Gastroesophageal sphincter (tissue), 4 donors: Measurements from ENCODE around the gene RPS21. TPM values are rescaled to one million over a fixed set of nuclear protein-coding genes. Genes with fewer than 3 reads are reported as not detected.

Source experiments
- ATAC-seq: fragments of 150-250 bp; one replicate; pipeline ENCODE4 v1.9.1; 2016; ENCODE audit warnings: mild to moderate bottlenecking, moderate library complexity
- H3K27ac ChIP-seq, 4 donors: fragments of 200-600 bp; sonication (generic) in 3 of 4; 1 replicate in 3 of 4; 2 replicates in 1 of 4; pipeline ENCODE4 v1.5.1; 2016 to 2019
- H3K27me3 ChIP-seq: fragments of 200-600 bp; sonication (generic); one replicate; pipeline ENCODE4 v1.5.1; 2019
- H3K36me3 ChIP-seq, 2 donors: fragments of 200-600 bp; sonication (generic); one replicate each; pipeline ENCODE4 v1.5.1; 2019; ENCODE audit warnings: control low read depth in 1 of 2
- H3K4me1 ChIP-seq, 3 donors: fragments of 200-600 bp; sonication (generic); 1 replicate in 2 of 3; 2 replicates in 1 of 3; pipeline ENCODE4 v1.5.1; 2016 to 2019; ENCODE audit warnings: control low read depth in 2 of 3
- H3K4me3 ChIP-seq, 2 donors: fragments of 200-600 bp; sonication (generic); one replicate each; pipeline ENCODE4 v1.5.1; 2019; ENCODE audit warnings: mild to moderate bottlenecking in 1 of 2, moderate library complexity in 1 of 2
- H3K9me3 ChIP-seq, 3 donors: fragments of 200-600 bp; sonication (generic); one replicate each; pipeline ENCODE4 v1.5.1; 2017 to 2019; ENCODE audit warnings: control low read depth in 2 of 3
- EP300 ChIP-seq: sonication (generic); formaldehyde crosslinking; IDR thresholded peaks from one replicate; pipeline ENCODE4 v1.6.1; 2017; ENCODE audit warnings: antibody characterized with exemption, mild to moderate bottlenecking
- POLR2A ChIP-seq, 2 donors: fragments of 450-650 bp; IDR thresholded peaks; one replicate each; pipeline ENCODE4 v1.6.1; 2017; ENCODE audit warnings: antibody characterized with exemption in 2 of 2, mild to moderate bottlenecking in 2 of 2, moderate library complexity in 1 of 2
- POLR2AphosphoS5 ChIP-seq: sonication (generic); formaldehyde crosslinking; IDR thresholded peaks from one replicate; pipeline ENCODE4 v1.6.1; 2017; ENCODE audit warnings: antibody characterized with exemption
- WGBS, 2 donors: methylation state at CpG; one replicate each; pipeline ENCODE4 v1.1.5; 2018; ENCODE audit warnings: low coverage in 1 of 2; 5-methylcytosine and 5-hydroxymethylcytosine counted together
- total RNA-seq, 4 donors: library from RNA; depleted of rRNA; stranded (reverse); fragments of >200 nt; gene quantifications; one replicate each; pipeline ENCODE4 v1.1.0, GENCODE V29; 2016
- TF ChIP-seq, protein P1 (sequence below), 4 experiments: fragments of 200-600 bp in 2 of 4; fragments of 450-650 bp in 2 of 4; sonication (generic) in 1 of 4; IDR thresholded peaks; one replicate each; pipeline ENCODE4 v1.5.1; 2017 to 2019; ENCODE audit warnings: antibody characterized with exemption in 4 of 4, mild to moderate bottlenecking in 2 of 4, moderate library complexity in 2 of 4

Gene RPS21
- total RNA-seq, 4 donors from 2014 or later: 383 to 2,881 (median 2,372) TPM

DNA sequence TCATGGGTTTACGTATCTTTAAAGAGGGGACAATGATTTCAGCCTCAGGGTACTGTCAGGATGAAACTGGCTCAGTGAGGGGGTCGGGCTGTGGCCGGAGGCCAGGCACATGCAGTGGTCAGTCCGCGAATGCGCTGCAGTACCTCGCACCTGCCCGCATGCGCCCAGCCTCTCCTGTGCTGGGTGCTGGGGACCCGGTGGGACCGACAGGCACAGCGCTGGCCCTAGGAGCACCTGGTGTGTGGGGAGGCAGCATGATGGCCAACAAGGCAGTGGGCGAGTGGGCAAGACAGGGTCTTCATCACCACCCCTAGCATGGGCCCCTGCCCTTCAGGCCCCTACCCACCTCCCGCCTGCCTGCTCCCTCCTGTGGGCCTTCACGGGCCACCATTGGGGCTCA lies 21.2 kb downstream of the RPS21 start:
- no peaks in the 10 kb centered on the region for H3K9me3 ChIP-seq
- 89% methylated on average over 6 of the region's 15 CpGs; no CpG with 5 or more reads in 1 of the 2 donors for WGBS, 2 donors
- TF ChIP-seq, protein P1, sequence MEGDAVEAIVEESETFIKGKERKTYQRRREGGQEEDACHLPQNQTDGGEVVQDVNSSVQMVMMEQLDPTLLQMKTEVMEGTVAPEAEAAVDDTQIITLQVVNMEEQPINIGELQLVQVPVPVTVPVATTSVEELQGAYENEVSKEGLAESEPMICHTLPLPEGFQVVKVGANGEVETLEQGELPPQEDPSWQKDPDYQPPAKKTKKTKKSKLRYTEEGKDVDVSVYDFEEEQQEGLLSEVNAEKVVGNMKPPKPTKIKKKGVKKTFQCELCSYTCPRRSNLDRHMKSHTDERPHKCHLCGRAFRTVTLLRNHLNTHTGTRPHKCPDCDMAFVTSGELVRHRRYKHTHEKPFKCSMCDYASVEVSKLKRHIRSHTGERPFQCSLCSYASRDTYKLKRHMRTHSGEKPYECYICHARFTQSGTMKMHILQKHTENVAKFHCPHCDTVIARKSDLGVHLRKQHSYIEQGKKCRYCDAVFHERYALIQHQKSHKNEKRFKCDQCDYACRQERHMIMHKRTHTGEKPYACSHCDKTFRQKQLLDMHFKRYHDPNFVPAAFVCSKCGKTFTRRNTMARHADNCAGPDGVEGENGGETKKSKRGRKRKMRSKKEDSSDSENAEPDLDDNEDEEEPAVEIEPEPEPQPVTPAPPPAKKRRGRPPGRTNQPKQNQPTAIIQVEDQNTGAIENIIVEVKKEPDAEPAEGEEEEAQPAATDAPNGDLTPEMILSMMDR (IDR thresholded peaks at IDR 0.05): no peak
- TF ChIP-seq EP300: no peak
- no peak for TF ChIP-seq POLR2A (IDR thresholded peaks at IDR 0.05)
- no peak for TF ChIP-seq POLR2AphosphoS5
- no peaks in the 10 kb centered on the region for H3K27me3 ChIP-seq
- H3K36me3 ChIP-seq: no peaks in the 10 kb centered on the region
- H3K4me1 ChIP-seq: peaks cover 0 to 51% (median 27%) of the 10 kb centered on the region in 3 donors
- H3K4me3 ChIP-seq: no peak overlapping the region
- ATAC-seq: no peak
- no peak overlapping the region for H3K27ac ChIP-seq

DNA sequence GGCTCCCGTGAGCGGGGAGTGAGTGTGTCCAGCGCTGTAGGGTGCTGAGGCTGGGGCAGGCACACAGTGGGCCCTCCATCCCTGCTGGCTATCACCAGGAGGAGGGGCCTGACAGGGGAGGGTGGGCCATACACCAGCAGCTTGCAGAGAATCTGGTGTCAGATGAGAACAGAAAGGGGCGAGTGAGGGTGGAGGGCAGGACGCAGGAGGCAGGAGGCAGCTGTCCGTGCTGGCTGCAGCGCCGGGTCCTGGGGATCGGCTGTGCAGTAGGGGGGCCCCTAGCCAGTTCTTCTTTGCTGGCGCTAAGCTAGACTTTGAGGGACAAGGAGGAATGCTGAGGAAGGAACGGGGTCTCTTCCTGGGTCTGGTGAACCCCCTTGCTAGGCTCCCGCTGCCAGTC lies 21.7 kb downstream of the RPS21 start:
- Histone ChIP-seq H3K4me3 (no peak overlapping the region), H3K36me3 (no peaks in the 10 kb centered on the region), H3K4me1 (peaks cover 0 to 51% (median 27%) of the 10 kb centered on the region in 3 donors), H3K9me3 (no peaks in the 10 kb centered on the region), H3K27ac (no peak overlapping the region), H3K27me3 (no peaks in the 10 kb centered on the region)
- ATAC-seq: no peak
- 68 to 80% methylated on average over 1 to 7 of the region's 12 CpGs for WGBS, 2 donors
- no peak for TF ChIP-seq POLR2AphosphoS5
- no peak for TF ChIP-seq EP300
- TF ChIP-seq POLR2A (IDR thresholded peaks at IDR 0.05): no peak
- TF ChIP-seq, protein P1 (IDR thresholded peaks at IDR 0.05): no peak

DNA sequence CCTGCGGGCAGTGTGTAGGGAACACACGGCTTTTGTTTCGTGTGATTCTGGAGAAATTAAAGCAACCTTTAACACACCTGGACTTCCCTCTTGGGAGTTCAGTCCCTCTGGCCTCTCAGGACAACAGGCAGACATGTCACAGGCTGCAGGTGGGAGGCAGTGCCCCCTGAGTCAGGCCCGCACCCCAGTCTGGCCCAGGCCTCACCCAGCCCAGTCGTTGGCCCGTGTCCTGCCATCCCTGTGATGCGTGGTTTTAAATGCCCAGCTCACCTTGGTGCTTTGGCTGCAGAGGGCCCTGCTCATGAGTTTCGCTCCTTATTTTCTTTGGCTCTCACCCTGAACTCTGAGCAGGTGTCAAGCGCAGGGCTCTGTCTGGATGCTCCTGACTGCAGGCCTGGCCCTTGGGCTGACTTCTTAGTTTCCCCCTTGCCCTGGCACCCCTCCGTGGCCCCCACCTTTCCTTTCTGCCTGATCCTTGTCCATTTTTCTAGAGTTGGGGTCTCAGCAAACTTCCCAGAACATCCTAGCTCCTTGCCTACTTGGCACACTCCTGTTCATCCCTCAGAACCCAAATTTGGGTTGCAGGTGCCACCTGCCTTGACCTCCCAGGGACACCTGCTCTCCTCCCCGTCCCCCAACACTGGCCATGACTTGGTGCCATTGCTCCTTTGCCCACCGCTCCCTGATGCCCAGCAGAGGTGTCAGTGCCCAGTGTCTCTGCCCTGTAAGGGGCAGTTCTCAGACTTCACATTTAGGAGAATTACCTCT lies 22.4 kb downstream of the RPS21 start:
- Histone ChIP-seq H3K9me3 (no peaks in the 10 kb centered on the region), H3K27me3 (no peaks in the 10 kb centered on the region), H3K36me3 (no peaks in the 10 kb centered on the region), H3K27ac (peak overlapping the region in 1 of 4 donors; percentile 33), H3K4me1 (peaks cover 0 to 50% (median 27%) of the 10 kb centered on the region in 3 donors), H3K4me3 (no peak overlapping the region)
- no peak for ATAC-seq
- 93% methylated on average over 2 of the region's 12 CpGs; no CpG with 5 or more reads in 1 of the 2 donors for WGBS, 2 donors
- no peak for TF ChIP-seq POLR2A (IDR thresholded peaks at IDR 0.05)
- no peak for TF ChIP-seq POLR2AphosphoS5
- TF ChIP-seq, protein P1 (IDR thresholded peaks at IDR 0.05): no peak
- TF ChIP-seq EP300: no peak

DNA sequence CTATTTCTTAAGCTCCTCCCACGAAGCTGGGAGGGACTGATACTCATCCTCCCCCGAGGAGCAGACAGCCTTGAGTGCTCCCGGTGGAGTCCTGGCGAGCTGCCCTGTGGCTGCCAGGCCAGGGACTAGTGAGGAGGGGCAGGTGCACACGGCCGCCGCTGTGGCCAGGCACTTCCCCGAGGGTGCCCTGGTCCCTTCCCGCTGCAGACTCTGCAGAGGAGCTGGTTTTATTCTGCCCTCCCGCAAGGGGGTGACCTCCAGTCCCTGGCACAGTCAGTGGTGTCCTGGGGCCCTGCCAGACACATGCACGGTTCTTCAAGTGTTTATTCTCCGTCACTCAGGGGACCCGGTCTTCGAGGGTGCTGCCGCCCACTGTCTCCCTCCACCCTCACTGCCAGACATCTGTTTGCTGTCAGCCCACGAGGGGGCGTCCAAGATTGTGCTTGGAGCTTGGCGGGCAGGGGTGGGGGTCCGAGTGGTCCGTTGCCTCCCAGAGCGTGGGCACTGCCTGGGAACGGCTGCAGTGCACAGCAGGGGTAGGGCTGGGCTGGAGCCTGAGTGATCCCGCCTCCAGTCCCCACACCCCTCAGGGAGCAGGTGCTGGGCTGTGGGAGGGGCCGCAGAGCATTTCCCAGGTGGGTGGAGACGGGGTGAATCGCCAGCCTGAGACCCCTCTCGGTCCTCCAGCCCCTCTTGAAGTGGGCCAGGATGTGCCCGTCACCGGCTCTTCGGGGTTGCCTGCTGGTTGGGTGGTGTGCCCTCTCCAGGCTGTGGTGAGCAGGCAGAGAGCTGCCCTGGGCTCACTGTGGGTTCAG lies 23.2 kb downstream of the RPS21 start:
- peak overlapping the region in 2 of 4 donors; percentile 29 to 33 for H3K27ac ChIP-seq
- H3K36me3 ChIP-seq: no peaks in the 10 kb centered on the region
- peaks cover 3% of the 10 kb centered on the region for H3K27me3 ChIP-seq
- WGBS, 2 donors: 0% methylated on average over 1 of the region's 30 CpGs; no CpG with 5 or more reads in 1 of the 2 donors
- peaks cover 0 to 41% (median 27%) of the 10 kb centered on the region in 3 donors for H3K4me1 ChIP-seq
- no peak for ATAC-seq
- no peaks in the 10 kb centered on the region for H3K9me3 ChIP-seq
- no peak overlapping the region for H3K4me3 ChIP-seq
- TF ChIP-seq, protein P1 (IDR thresholded peaks at IDR 0.05): peak in 3 of 4 experiments; percentile 34 to 63 (median 40)
- no peak for TF ChIP-seq EP300
- TF ChIP-seq POLR2AphosphoS5: no peak
- no peak for TF ChIP-seq POLR2A (IDR thresholded peaks at IDR 0.05)
